Erythroblast (primary cell): ENCODE data around the gene MYLIP.

Source experiments
- GATA1 ChIP-seq: IDR thresholded peaks from 2 replicates; pipeline ENCODE4 v1.6.1; 2011; ENCODE audit warnings: low read depth, mild to moderate bottlenecking, control low read depth, low read length, moderate library complexity
- POLR2A ChIP-seq: IDR thresholded peaks from 2 replicates; pipeline ENCODE4 v1.6.1; 2011; ENCODE audit warnings: mild to moderate bottlenecking, low read length

DNA sequence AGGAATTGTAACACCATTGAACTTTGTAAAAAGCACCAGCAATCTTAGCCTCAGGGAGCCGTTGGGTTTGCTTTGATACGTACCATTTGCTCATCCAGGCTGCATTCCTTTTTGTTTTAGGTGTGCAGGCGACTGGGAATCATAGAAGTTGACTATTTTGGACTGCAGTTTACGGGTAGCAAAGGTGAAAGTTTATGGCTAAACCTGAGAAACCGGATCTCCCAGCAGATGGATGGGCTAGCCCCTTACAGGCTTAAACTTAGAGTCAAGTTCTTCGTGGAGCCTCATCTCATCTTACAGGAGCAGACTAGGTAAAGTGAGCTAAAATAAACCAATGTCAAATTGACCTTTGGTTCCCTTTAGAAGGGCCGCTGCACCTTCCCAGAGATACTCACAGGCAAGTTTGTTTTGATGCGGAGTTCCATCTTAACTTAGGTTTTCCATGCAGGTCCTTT, 1.6 kb downstream of the MYLIP start:
- no peak for TF ChIP-seq POLR2A
- no peak for TF ChIP-seq GATA1
